Mucosa of descending colon (tissue), 3 donors: Measurements from ENCODE around the gene BRINP1. TPM values are rescaled to one million over a fixed set of nuclear protein-coding genes. Genes with fewer than 3 reads are reported as not detected.

Source experiments
- ATAC-seq: fragments of 200-7000 bp; cut with Tn5 transposase; one replicate; pipeline ENCODE4 v1.9.1; 2020; ENCODE audit warnings: mild to moderate bottlenecking, moderate library complexity
- DNase-seq, 3 donors: peaks; one replicate each; pipeline ENCODE4 v3.0.0-alpha.2; 2020
- H3K36me3 ChIP-seq: fragments of 200-600 bp; one replicate; pipeline ENCODE4 v1.8.0; 2021; ENCODE audit warnings: low read depth, mild to moderate bottlenecking
- H3K4me1 ChIP-seq: fragments of 200-600 bp; one replicate; pipeline ENCODE4 v1.8.0; 2021; ENCODE audit warnings: low read depth, mild to moderate bottlenecking
- H3K4me3 ChIP-seq: fragments of 200-600 bp; one replicate; pipeline ENCODE4 v1.8.0; 2021; ENCODE audit warnings: mild to moderate bottlenecking
- H3K9me3 ChIP-seq: fragments of 200-600 bp; one replicate; pipeline ENCODE4 v1.8.0; 2021; ENCODE audit warnings: mild to moderate bottlenecking
- CTCF ChIP-seq: fragments of 200-600 bp; IDR thresholded peaks from one replicate; pipeline ENCODE4 v1.8.0; 2022; ENCODE audit warnings: antibody characterized with exemption, mild to moderate bottlenecking
- intact Hi-C, 2 donors: fragments of 100-400 bp; cut with DNase I in 1 of 2; cut with micrococcal nuclease in 1 of 2; formaldehyde crosslinking; loops; one replicate each; pipeline versions ENCODE4 v1.11.0 to v1.11.1; 2022; cut with DNase I, micrococcal nuclease
- total RNA-seq, 3 donors: library from RNA; stranded (reverse); fragmentation: NEBNext Ultra II Directional in 2 of 3; extraction: Animal tissue kit (Norgen Biotek cat#: 25700) in 2 of 3; gene quantifications; one replicate each; pipeline versions ENCODE4 v1.2.1 to v1.2.4, GENCODE V29; 2021 to 2023
- donor health status: DM: no; HTN: no; CAD: no; lungs with moderate emphysema.
- donor health status: DM: no; HTN: no; CAD: no.
- donor health status: DM: no; HTN: yes; CAD: no.

The BRINP1 gene
- total RNA-seq, 3 donors from 2014 or later = 0.09 to 0.29 (median 0.25) TPM

- DNase-seq = no peak
- Histone ChIP-seq H3K9me3 (no peaks in the 10 kb centered on the region), H3K4me1 (no peaks in the 10 kb centered on the region), H3K4me3 (no peak overlapping the region), H3K36me3 (no peaks in the 10 kb centered on the region)
- ATAC-seq = no peak
- intact Hi-C loops = no loop called here
- no peak for TF ChIP-seq CTCF
Observed at GRCh38 chr9:119164716-119165115, 204.5 kb downstream of the BRINP1 start.

- intact Hi-C loops = no loop called here
- H3K9me3 ChIP-seq = no peaks in the 10 kb centered on the region
- TF ChIP-seq CTCF = no peak
- ATAC-seq (no peak), DNase-seq (no peak)
- no peak overlapping the region for H3K4me3 ChIP-seq
- no peaks in the 10 kb centered on the region for H3K4me1 ChIP-seq
- no peaks in the 10 kb centered on the region for H3K36me3 ChIP-seq
Observed at GRCh38 chr9:119160551-119160950, 208.7 kb downstream of the BRINP1 start.

GRCh38 chr9:119159386-119159785 is 209.8 kb downstream of the BRINP1 start:
- no peak for TF ChIP-seq CTCF
- no peak for DNase-seq
- intact Hi-C loops = no loop called here
- no peak overlapping the region for H3K4me3 ChIP-seq
- no peak for ATAC-seq
- H3K36me3 ChIP-seq = no peaks in the 10 kb centered on the region
- no peaks in the 10 kb centered on the region for H3K9me3 ChIP-seq
- no peaks in the 10 kb centered on the region for H3K4me1 ChIP-seq

GRCh38 chr9:119157196-119157595 is 212.0 kb downstream of the BRINP1 start:
- DNase-seq (no peak), ATAC-seq (no peak)
- H3K4me3 ChIP-seq = no peak overlapping the region
- no peaks in the 10 kb centered on the region for H3K9me3 ChIP-seq
- intact Hi-C loops = no loop called here
- TF ChIP-seq CTCF = no peak
- no peaks in the 10 kb centered on the region for H3K36me3 ChIP-seq
- H3K4me1 ChIP-seq = no peaks in the 10 kb centered on the region

GRCh38 chr9:119156354-119156753 is 212.9 kb downstream of the BRINP1 start:
- Histone ChIP-seq H3K36me3 (no peaks in the 10 kb centered on the region), H3K4me1 (no peaks in the 10 kb centered on the region), H3K4me3 (no peak overlapping the region), H3K9me3 (no peaks in the 10 kb centered on the region)
- ATAC-seq (no peak), DNase-seq (no peak)
- no peak for TF ChIP-seq CTCF
- intact Hi-C loops = no loop called here

GRCh38 chr9:119154527-119154926 is 214.7 kb downstream of the BRINP1 start:
- TF ChIP-seq CTCF = no peak
- DNase-seq = no peak
- ATAC-seq = no peak
- intact Hi-C loops = no loop called here
- no peak overlapping the region for H3K4me3 ChIP-seq
- H3K36me3 ChIP-seq = no peaks in the 10 kb centered on the region
- H3K9me3 ChIP-seq = no peaks in the 10 kb centered on the region
- no peaks in the 10 kb centered on the region for H3K4me1 ChIP-seq
